GM12801 (cell line): ENCODE measurements around the gene DEUP1.

ENCODE experiments used
- TF ChIP-seq, protein P1 (sequence below): IDR thresholded peaks from one replicate; pipeline ENCODE4 v1.5.1; 2011; ENCODE audit warnings: control low read depth; ENCODE audit not compliant: insufficient read length; ENCODE audit errors: extremely low read depth

The DEUP1 gene

DNA sequence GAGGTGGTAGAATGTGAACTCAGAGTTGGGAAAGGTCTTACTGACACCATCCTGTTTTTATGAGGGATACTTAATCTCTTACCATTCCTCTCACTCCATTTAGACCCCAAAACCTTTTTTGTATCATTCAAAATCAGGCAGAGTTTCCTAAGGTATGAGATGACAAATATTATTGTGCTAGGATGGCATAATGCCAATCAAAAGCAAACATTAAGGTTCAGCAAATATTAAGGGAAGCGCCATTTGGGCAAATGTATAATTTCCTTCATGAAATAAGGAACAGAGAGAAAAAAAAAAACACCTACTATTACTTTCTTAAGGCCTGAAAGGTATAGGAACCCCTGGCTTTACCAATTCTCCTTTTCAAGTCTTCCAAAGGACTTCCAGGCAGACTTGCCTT, 150.2 kb downstream of the DEUP1 start:
- TF ChIP-seq, protein P1, sequence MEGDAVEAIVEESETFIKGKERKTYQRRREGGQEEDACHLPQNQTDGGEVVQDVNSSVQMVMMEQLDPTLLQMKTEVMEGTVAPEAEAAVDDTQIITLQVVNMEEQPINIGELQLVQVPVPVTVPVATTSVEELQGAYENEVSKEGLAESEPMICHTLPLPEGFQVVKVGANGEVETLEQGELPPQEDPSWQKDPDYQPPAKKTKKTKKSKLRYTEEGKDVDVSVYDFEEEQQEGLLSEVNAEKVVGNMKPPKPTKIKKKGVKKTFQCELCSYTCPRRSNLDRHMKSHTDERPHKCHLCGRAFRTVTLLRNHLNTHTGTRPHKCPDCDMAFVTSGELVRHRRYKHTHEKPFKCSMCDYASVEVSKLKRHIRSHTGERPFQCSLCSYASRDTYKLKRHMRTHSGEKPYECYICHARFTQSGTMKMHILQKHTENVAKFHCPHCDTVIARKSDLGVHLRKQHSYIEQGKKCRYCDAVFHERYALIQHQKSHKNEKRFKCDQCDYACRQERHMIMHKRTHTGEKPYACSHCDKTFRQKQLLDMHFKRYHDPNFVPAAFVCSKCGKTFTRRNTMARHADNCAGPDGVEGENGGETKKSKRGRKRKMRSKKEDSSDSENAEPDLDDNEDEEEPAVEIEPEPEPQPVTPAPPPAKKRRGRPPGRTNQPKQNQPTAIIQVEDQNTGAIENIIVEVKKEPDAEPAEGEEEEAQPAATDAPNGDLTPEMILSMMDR: no peak

DNA sequence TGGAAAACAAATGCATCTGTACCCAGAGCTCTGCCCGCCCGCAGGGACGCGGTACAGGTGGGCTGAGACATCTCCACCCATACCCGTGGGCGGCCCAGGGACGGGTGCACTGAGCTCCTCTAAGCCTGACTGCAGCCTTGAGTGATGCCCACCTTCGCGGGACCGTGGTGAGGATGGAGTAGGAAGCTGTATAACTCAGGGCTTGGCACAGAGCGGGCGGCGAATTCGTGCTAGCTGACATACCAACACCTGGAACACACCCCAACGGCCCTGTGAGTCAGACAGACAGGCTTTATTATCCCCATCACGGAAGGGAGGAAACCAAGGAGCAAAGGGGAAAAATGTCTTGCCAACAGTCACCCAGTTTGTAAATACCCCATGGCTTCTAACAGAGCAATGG, 150.7 kb downstream of the DEUP1 start:
- TF ChIP-seq, protein P1: no peak

DNA sequence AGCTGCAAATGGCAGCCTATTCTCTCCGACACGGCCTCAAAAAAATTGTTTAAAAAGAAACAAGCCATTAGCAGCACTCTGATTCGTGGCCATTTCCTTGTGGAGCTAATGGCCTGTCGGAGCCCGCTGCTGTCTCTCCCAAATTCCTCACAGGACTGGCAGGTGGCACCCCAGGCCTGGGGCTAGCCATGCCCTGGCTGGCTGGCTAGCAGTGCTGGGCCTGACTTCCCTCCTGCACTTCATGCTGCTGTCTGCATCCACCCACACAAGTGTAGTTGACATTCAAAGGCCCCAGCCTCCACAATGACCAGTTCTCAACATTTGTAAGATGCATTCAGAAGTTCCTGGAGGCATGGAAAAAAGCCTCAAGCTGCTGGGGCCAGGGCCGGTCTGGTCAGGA, 151.2 kb downstream of the DEUP1 start:
- TF ChIP-seq, protein P1: no peak

DNA sequence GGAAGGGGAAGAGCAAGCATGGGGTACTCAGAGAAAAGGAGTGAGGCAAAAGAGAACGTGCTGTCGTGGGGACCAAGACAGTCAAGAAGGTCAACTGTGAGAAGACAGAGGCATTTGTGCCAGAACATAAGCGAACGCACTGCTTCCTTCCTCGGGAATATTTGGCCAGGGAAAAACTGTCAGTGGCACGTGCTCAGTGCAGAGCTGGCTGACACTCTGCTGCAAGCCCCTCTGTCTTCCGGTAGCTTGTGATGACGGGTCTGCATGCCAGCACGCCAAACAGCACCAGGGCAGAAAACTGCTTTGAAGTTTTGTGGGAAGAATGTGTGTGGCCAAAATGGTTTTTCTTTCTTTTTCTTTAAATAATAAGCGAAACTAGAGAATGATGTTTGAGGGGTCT, 152.0 kb downstream of the DEUP1 start:
- TF ChIP-seq, protein P1: no peak

DNA sequence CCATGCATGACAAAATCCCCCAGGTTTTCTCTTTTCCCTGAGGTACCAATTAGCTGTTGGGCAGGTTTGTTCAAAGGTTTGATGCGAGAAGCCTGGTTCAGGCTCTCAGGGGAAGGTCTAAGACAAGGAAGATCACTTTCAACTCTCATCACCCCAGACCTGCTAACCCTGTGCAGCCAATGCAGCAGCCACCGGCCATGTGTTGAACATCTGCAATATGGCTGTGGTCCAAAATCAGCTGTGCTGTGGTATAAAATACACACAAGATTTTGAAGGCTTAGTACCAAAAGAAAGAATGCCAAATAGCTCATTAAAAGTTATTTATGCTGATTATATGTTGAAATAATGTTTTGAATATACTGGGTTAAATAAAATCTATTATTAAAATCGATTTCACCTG, 154.2 kb downstream of the DEUP1 start:
- TF ChIP-seq, protein P1: no peak

DNA sequence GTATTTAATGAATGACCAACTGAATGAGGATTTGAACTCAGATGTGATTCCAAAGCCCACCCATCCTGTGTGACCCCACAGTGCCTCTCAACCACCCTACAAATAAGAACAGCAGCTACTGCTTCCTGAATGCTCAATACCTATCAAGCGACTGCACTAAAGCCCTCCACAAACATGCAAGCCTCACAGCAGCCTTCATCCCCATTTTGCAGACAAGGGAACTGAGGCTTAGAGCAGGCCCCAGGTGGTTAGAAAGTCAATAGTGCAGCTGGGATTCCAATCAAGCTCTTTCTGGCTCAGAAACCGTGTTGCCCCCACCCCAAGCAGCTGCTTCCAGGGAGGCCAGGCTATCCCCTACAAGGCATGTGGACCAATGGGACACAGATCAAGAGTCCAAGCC, 155.4 kb downstream of the DEUP1 start:
- TF ChIP-seq, protein P1: no peak

DNA sequence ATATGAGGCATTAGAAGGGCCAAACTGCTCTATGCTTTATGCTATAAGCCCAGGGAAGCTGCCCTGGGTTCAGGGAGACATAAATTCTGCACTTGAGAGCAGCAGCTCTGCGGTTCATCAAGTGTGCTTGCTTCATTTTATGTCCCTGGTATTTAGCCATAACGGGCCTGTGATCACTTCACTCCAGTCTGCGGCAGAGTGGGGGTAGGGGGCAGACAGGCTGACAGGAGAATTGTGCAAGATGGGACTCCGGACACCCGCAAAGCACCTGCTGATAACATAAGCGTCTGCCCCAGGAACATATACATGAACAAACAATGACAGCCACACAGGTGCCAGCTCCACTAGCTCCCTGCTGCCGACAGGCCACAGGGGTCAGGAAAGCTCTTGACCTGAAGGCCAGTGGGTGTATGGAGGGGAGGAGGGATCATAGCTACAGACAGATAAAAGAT, 156.5 kb downstream of the DEUP1 start:
- TF ChIP-seq, protein P1: no peak
